NCI-H510A treated with DMSO at 0.1 percent for 48 hours (cell line): ENCODE measurements around the gene NHLH1.

Experiments used
- DNase-seq: peaks from one replicate; lab custom pipeline; 2025; lab: John Stamatoyannopoulos, UW

NHLH1 gene

GRCh38 chr1:160359559-160360226, 7.2 kb upstream of the NHLH1 start:
- DNase-seq: no peak

GRCh38 chr1:160360227-160360695, 6.6 kb upstream of the NHLH1 start:
- DNase-seq: no peak

GRCh38 chr1:160361199-160361598, 5.7 kb upstream of the NHLH1 start:
- no peak for DNase-seq

- DNase-seq: no peak
Measured at GRCh38 chr1:160361814-160362167, 5.1 kb upstream of the NHLH1 start.

- DNase-seq: no peak
Measured at GRCh38 chr1:160362168-160362957, 4.5 kb upstream of the NHLH1 start.

GRCh38 chr1:160363010-160363409, 3.9 kb upstream of the NHLH1 start:
- no peak for DNase-seq

- no peak for DNase-seq
Measured at GRCh38 chr1:160363951-160364735, 2.7 kb upstream of the NHLH1 start.

GRCh38 chr1:160365325-160365724, 1.5 kb upstream of the NHLH1 start:
- DNase-seq: no peak

GRCh38 chr1:160367516-160367900, 637 bp downstream of the NHLH1 start:
- DNase-seq: no peak

- DNase-seq: no peak
Measured at GRCh38 chr1:160367934-160368923, 1.4 kb downstream of the NHLH1 start.

- DNase-seq: no peak
Measured at GRCh38 chr1:160369087-160369486, 2.2 kb downstream of the NHLH1 start.

GRCh38 chr1:160370561-160371345, 3.9 kb downstream of the NHLH1 start:
- DNase-seq: no peak

GRCh38 chr1:160371346-160371631, 4.4 kb downstream of the NHLH1 start:
- no peak for DNase-seq

GRCh38 chr1:160371756-160372155, 4.9 kb downstream of the NHLH1 start:
- no peak for DNase-seq

GRCh38 chr1:160373696-160374095, 6.8 kb downstream of the NHLH1 start:
- DNase-seq: no peak

- DNase-seq: no peak
Measured at GRCh38 chr1:160374306-160375110, 7.6 kb downstream of the NHLH1 start.

- DNase-seq: no peak
Measured at GRCh38 chr1:160375788-160376524, 9.1 kb downstream of the NHLH1 start.

GRCh38 chr1:160376525-160377131, 9.8 kb downstream of the NHLH1 start:
- DNase-seq: peak; percentile 76
